ENCODE results near the gene LYRM4.

LYRM4 gene

GRCh38 chr6:5215159-5215558 is 45.6 kb downstream of the LYRM4 start:
- H3K9ac ChIP-seq (ENCODE audit: low read depth, low read length), result no peak overlapping the region
- no peaks in the 10 kb centered on the region for H3K36me3 ChIP-seq (ENCODE audit: insufficient read depth, low read length)
- H3K9me3 ChIP-seq (ENCODE audit: control insufficient read depth, insufficient read depth, low read length), result no peaks in the 10 kb centered on the region
- H3K4me1 ChIP-seq (ENCODE audit: insufficient read depth, low read length), result no peaks in the 10 kb centered on the region

GRCh38 chr6:5214570-5215052 is 46.1 kb downstream of the LYRM4 start:
- H3K9ac ChIP-seq (ENCODE audit: low read depth, low read length), result no peak overlapping the region
- H3K4me1 ChIP-seq (ENCODE audit: insufficient read depth, low read length), result no peaks in the 10 kb centered on the region
- H3K9me3 ChIP-seq (ENCODE audit: control insufficient read depth, insufficient read depth, low read length), result no peaks in the 10 kb centered on the region
- H3K36me3 ChIP-seq (ENCODE audit: insufficient read depth, low read length), result no peaks in the 10 kb centered on the region

- H3K4me1 ChIP-seq (ENCODE audit: insufficient read depth, low read length), result no peaks in the 10 kb centered on the region
- no peaks in the 10 kb centered on the region for H3K36me3 ChIP-seq (ENCODE audit: insufficient read depth, low read length)
- H3K9me3 ChIP-seq (ENCODE audit: control insufficient read depth, insufficient read depth, low read length), result no peaks in the 10 kb centered on the region
- no peak overlapping the region for H3K9ac ChIP-seq (ENCODE audit: low read depth, low read length)
Measured at GRCh38 chr6:5213836-5214235, 46.9 kb downstream of the LYRM4 start.

- peaks cover 3% of the 10 kb centered on the region; the same call in 1 of the 2 replicates for H3K36me3 ChIP-seq (ENCODE audit: insufficient read depth, low read length)
- H3K9ac ChIP-seq (ENCODE audit: low read depth, low read length), result no peak overlapping the region
- H3K4me1 ChIP-seq (ENCODE audit: insufficient read depth, low read length), result no peaks in the 10 kb centered on the region
- no peaks in the 10 kb centered on the region for H3K9me3 ChIP-seq (ENCODE audit: control insufficient read depth, insufficient read depth, low read length)
Measured at GRCh38 chr6:5211492-5211891, 49.3 kb downstream of the LYRM4 start.

GRCh38 chr6:5208471-5208971 is 52.2 kb downstream of the LYRM4 start:
- H3K9ac ChIP-seq (ENCODE audit: low read depth, low read length), result no peak overlapping the region
- H3K36me3 ChIP-seq (ENCODE audit: insufficient read depth, low read length), result peaks cover 3% of the 10 kb centered on the region; the same call in 1 of the 2 replicates
- H3K9me3 ChIP-seq (ENCODE audit: control insufficient read depth, insufficient read depth, low read length), result no peaks in the 10 kb centered on the region
- H3K4me1 ChIP-seq (ENCODE audit: insufficient read depth, low read length), result peaks cover 25% of the 10 kb centered on the region

- Histone ChIP-seq H3K9me3 (ENCODE audit: control insufficient read depth, insufficient read depth, low read length) (no peaks in the 10 kb centered on the region), H3K9ac (ENCODE audit: low read depth, low read length) (no peak overlapping the region), H3K4me1 (ENCODE audit: insufficient read depth, low read length) (peaks cover 25% of the 10 kb centered on the region), H3K36me3 (ENCODE audit: insufficient read depth, low read length) (peaks cover 3% of the 10 kb centered on the region; the same call in 1 of the 2 replicates)
Measured at GRCh38 chr6:5208057-5208456, 52.7 kb downstream of the LYRM4 start.

- H3K4me1 ChIP-seq (ENCODE audit: insufficient read depth, low read length), result peaks cover 25% of the 10 kb centered on the region
- H3K9me3 ChIP-seq (ENCODE audit: control insufficient read depth, insufficient read depth, low read length), result no peaks in the 10 kb centered on the region
- no peak overlapping the region for H3K9ac ChIP-seq (ENCODE audit: low read depth, low read length)
- H3K36me3 ChIP-seq (ENCODE audit: insufficient read depth, low read length), result peaks cover 3% of the 10 kb centered on the region; the same call in 1 of the 2 replicates
Measured at GRCh38 chr6:5206920-5207561, 53.7 kb downstream of the LYRM4 start.

GRCh38 chr6:5205877-5206850 is 54.6 kb downstream of the LYRM4 start:
- no peak overlapping the region for H3K9ac ChIP-seq (ENCODE audit: low read depth, low read length)
- peaks cover 3% of the 10 kb centered on the region; the same call in 1 of the 2 replicates for H3K36me3 ChIP-seq (ENCODE audit: insufficient read depth, low read length)
- no peaks in the 10 kb centered on the region for H3K9me3 ChIP-seq (ENCODE audit: control insufficient read depth, insufficient read depth, low read length)
- H3K4me1 ChIP-seq (ENCODE audit: insufficient read depth, low read length), result peaks cover 25% of the 10 kb centered on the region

- no peak overlapping the region for H3K9ac ChIP-seq (ENCODE audit: low read depth, low read length)
- H3K4me1 ChIP-seq (ENCODE audit: insufficient read depth, low read length), result peaks cover 25% of the 10 kb centered on the region
- peaks cover 3% of the 10 kb centered on the region; the same call in 1 of the 2 replicates for H3K36me3 ChIP-seq (ENCODE audit: insufficient read depth, low read length)
- H3K9me3 ChIP-seq (ENCODE audit: control insufficient read depth, insufficient read depth, low read length), result no peaks in the 10 kb centered on the region
Measured at GRCh38 chr6:5205035-5205507, 55.7 kb downstream of the LYRM4 start.

- H3K9ac ChIP-seq (ENCODE audit: low read depth, low read length), result no peak overlapping the region
- H3K36me3 ChIP-seq (ENCODE audit: insufficient read depth, low read length), result peaks cover 3% of the 10 kb centered on the region; the same call in 1 of the 2 replicates
- no peaks in the 10 kb centered on the region for H3K9me3 ChIP-seq (ENCODE audit: control insufficient read depth, insufficient read depth, low read length)
- peaks cover 25% of the 10 kb centered on the region for H3K4me1 ChIP-seq (ENCODE audit: insufficient read depth, low read length)
Measured at GRCh38 chr6:5204376-5204775, 56.4 kb downstream of the LYRM4 start.

- Histone ChIP-seq H3K4me1 (ENCODE audit: insufficient read depth, low read length) (peaks cover 25% of the 10 kb centered on the region), H3K9ac (ENCODE audit: low read depth, low read length) (no peak overlapping the region), H3K9me3 (ENCODE audit: control insufficient read depth, insufficient read depth, low read length) (no peaks in the 10 kb centered on the region), H3K36me3 (ENCODE audit: insufficient read depth, low read length) (peaks cover 3% of the 10 kb centered on the region; the same call in 1 of the 2 replicates)
Measured at GRCh38 chr6:5203546-5203945, 57.2 kb downstream of the LYRM4 start.

GRCh38 chr6:5202941-5203340 is 57.8 kb downstream of the LYRM4 start:
- no peaks in the 10 kb centered on the region for H3K9me3 ChIP-seq (ENCODE audit: control insufficient read depth, insufficient read depth, low read length)
- peaks cover 3% of the 10 kb centered on the region; the same call in 1 of the 2 replicates for H3K36me3 ChIP-seq (ENCODE audit: insufficient read depth, low read length)
- H3K4me1 ChIP-seq (ENCODE audit: insufficient read depth, low read length), result peaks cover 25% of the 10 kb centered on the region

GRCh38 chr6:5202206-5202605 is 58.5 kb downstream of the LYRM4 start:
- Histone ChIP-seq H3K36me3 (ENCODE audit: insufficient read depth, low read length) (peaks cover under 1% of the 10 kb centered on the region; the same call in 1 of the 2 replicates), H3K9ac (ENCODE audit: low read depth, low read length) (no peak overlapping the region), H3K4me1 (ENCODE audit: insufficient read depth, low read length) (peaks cover 25% of the 10 kb centered on the region), H3K9me3 (ENCODE audit: control insufficient read depth, insufficient read depth, low read length) (no peaks in the 10 kb centered on the region)

More at GRCh38 chr6:5202941-5203340, 57.8 kb downstream of the LYRM4 start:
- no peak overlapping the region for H3K9ac ChIP-seq (ENCODE audit: low read depth, low read length)

- Histone ChIP-seq H3K9me3 (ENCODE audit: control insufficient read depth, insufficient read depth, low read length) (no peaks in the 10 kb centered on the region), H3K4me1 (ENCODE audit: insufficient read depth, low read length) (peaks cover 23% of the 10 kb centered on the region), H3K36me3 (ENCODE audit: insufficient read depth, low read length) (no peaks in the 10 kb centered on the region), H3K9ac (ENCODE audit: low read depth, low read length) (no peak overlapping the region)
Measured at GRCh38 chr6:5201271-5201670, 59.5 kb downstream of the LYRM4 start.

All from ES-I3 (cell line).